ENCODE results near the gene PRSS23.

Gene PRSS23

GRCh38 chr11:86798988-86799387 is 1.4 kb upstream of the PRSS23 start:
- WGBS, 2 donors (ENCODE audit: extremely low coverage in 2 of 2, insufficient read length in 2 of 2, insufficient replicate concordance in 1 of 2) = no CpG with 5 or more reads among the region's 5 CpGs
- Histone ChIP-seq H3K4me2 (ENCODE audit: insufficient read depth, low read length, poor library complexity, severe bottlenecking) (no peak overlapping the region), H4K8ac (ENCODE audit: low read depth, low read length) (no peak overlapping the region), H2BK12ac (ENCODE audit: low read length) (no peak overlapping the region), H2BK5ac (ENCODE audit: low read length) (no peak overlapping the region), H3K27me3 (ENCODE audit: control insufficient read depth in 3 of 3, insufficient read depth in 3 of 3, low read depth in 1 of 3, low read length in 3 of 3) (no peaks in the 10 kb centered on the region), H3K23ac (ENCODE audit: low read depth, low read length, poor library complexity) (no peak overlapping the region), H3K14ac (ENCODE audit: low read length) (no peak overlapping the region), H3K79me1 (ENCODE audit: low read depth, low read length) (no peaks in the 10 kb centered on the region), H3K9ac (ENCODE audit: low read depth, low read length, poor library complexity) (no peak overlapping the region), H3K27ac (replicated peaks; ENCODE audit: low read length) (peak overlapping the region; percentile 32), H3K9me3 (replicated peaks in 1 of 2; ENCODE audit: control insufficient read depth in 2 of 2, insufficient read depth in 1 of 2, low read depth in 1 of 2, low read length in 2 of 2) (no peaks in the 10 kb centered on the region), H2AK5ac (ENCODE audit: low read depth, low read length) (no peak overlapping the region), H4K91ac (ENCODE audit: low read depth, low read length, poor library complexity) (no peak overlapping the region), H2BK15ac (ENCODE audit: low read length) (no peak overlapping the region), H2BK120ac (ENCODE audit: low read depth, low read length) (no peak overlapping the region), H3K18ac (ENCODE audit: low read length) (no peak overlapping the region), H3K4ac (ENCODE audit: low read length) (no peak overlapping the region), H3K4me1 (ENCODE audit: control insufficient read depth in 2 of 2, insufficient read depth in 1 of 2, low read depth in 1 of 2, low read length in 2 of 2) (peaks cover 12 to 19% of the 10 kb centered on the region in 2 donors), H2AFZ (ENCODE audit: low read length) (no peak overlapping the region), H3K4me3 (ENCODE audit: low read length in 2 of 2) (no peak overlapping the region), H3K36me3 (replicated peaks in 1 of 2; ENCODE audit: control insufficient read depth in 2 of 2, insufficient read depth in 2 of 2, low read length in 2 of 2) (peaks cover 0 to 27% of the 10 kb centered on the region in 2 donors)
- no peak for DNase-seq (ENCODE audit: low spot score)

GRCh38 chr11:86799680-86800075 is 664 bp upstream of the PRSS23 start:
- peak overlapping the region; percentile 87 for H3K4me3 ChIP-seq (ENCODE audit: low read length in 2 of 2)
- no peaks in the 10 kb centered on the region for H3K9me3 ChIP-seq (replicated peaks in 1 of 2; ENCODE audit: control insufficient read depth in 2 of 2, insufficient read depth in 1 of 2, low read depth in 1 of 2, low read length in 2 of 2)
- H3K36me3 ChIP-seq (replicated peaks in 1 of 2; ENCODE audit: control insufficient read depth in 2 of 2, insufficient read depth in 2 of 2, low read length in 2 of 2) = peaks cover 0 to 34% of the 10 kb centered on the region in 2 donors
- WGBS, 2 donors (ENCODE audit: extremely low coverage in 2 of 2, insufficient read length in 2 of 2, insufficient replicate concordance in 1 of 2) = no CpG with 5 or more reads among the region's 13 CpGs
- H2BK120ac ChIP-seq (ENCODE audit: low read depth, low read length) = peak overlapping the region; percentile 56
- no peak overlapping the region for H2BK15ac ChIP-seq (ENCODE audit: low read length)
- peak overlapping the region; percentile 72 for H3K27ac ChIP-seq (replicated peaks; ENCODE audit: low read length)
- DNase-seq (ENCODE audit: low spot score) = no peak
- H3K4me1 ChIP-seq (ENCODE audit: control insufficient read depth in 2 of 2, insufficient read depth in 1 of 2, low read depth in 1 of 2, low read length in 2 of 2) = peaks cover 12 to 25% of the 10 kb centered on the region in 2 donors
- H3K9ac ChIP-seq (ENCODE audit: low read depth, low read length, poor library complexity) = peak overlapping the region; percentile 89
- peak overlapping the region; percentile 77 for H2AK5ac ChIP-seq (ENCODE audit: low read depth, low read length)
- H3K4me2 ChIP-seq (ENCODE audit: insufficient read depth, low read length, poor library complexity, severe bottlenecking) = peak overlapping the region; percentile 75
- peak overlapping the region; percentile 30 for H2AFZ ChIP-seq (ENCODE audit: low read length)
- peak overlapping the region; percentile 84 for H4K8ac ChIP-seq (ENCODE audit: low read depth, low read length)
- peak overlapping the region; percentile 80 for H3K4ac ChIP-seq (ENCODE audit: low read length)
- H3K23ac ChIP-seq (ENCODE audit: low read depth, low read length, poor library complexity) = peak overlapping the region; percentile 34
- H4K91ac ChIP-seq (ENCODE audit: low read depth, low read length, poor library complexity) = peak overlapping the region; percentile 97
- peak overlapping the region; percentile 98 for H3K18ac ChIP-seq (ENCODE audit: low read length)
- H2BK12ac ChIP-seq (ENCODE audit: low read length) = no peak overlapping the region
- H2BK5ac ChIP-seq (ENCODE audit: low read length) = peak overlapping the region; percentile 96
- no peaks in the 10 kb centered on the region for H3K79me1 ChIP-seq (ENCODE audit: low read depth, low read length)
- peak overlapping the region; percentile 25 for H3K14ac ChIP-seq (ENCODE audit: low read length)
- no peaks in the 10 kb centered on the region for H3K27me3 ChIP-seq (ENCODE audit: control insufficient read depth in 3 of 3, insufficient read depth in 3 of 3, low read depth in 1 of 3, low read length in 3 of 3)

- no peaks in the 10 kb centered on the region for H3K27me3 ChIP-seq (ENCODE audit: control insufficient read depth in 3 of 3, insufficient read depth in 3 of 3, low read depth in 1 of 3, low read length in 3 of 3)
- H2AFZ ChIP-seq (ENCODE audit: low read length) = no peak overlapping the region
- no peak overlapping the region for H3K23ac ChIP-seq (ENCODE audit: low read depth, low read length, poor library complexity)
- H3K27ac ChIP-seq (replicated peaks; ENCODE audit: low read length) = peak overlapping the region; percentile 70
- H4K8ac ChIP-seq (ENCODE audit: low read depth, low read length) = no peak overlapping the region
- peak overlapping the region; percentile 97 for H3K18ac ChIP-seq (ENCODE audit: low read length)
- peak overlapping the region; percentile 87 for H3K9ac ChIP-seq (ENCODE audit: low read depth, low read length, poor library complexity)
- H3K9me3 ChIP-seq (replicated peaks in 1 of 2; ENCODE audit: control insufficient read depth in 2 of 2, insufficient read depth in 1 of 2, low read depth in 1 of 2, low read length in 2 of 2) = peaks cover 0 to 3% of the 10 kb centered on the region in 2 donors
- H3K14ac ChIP-seq (ENCODE audit: low read length) = peak overlapping the region; percentile 28
- H2BK15ac ChIP-seq (ENCODE audit: low read length) = no peak overlapping the region
- no peaks in the 10 kb centered on the region for H3K79me1 ChIP-seq (ENCODE audit: low read depth, low read length)
- no peak for DNase-seq (ENCODE audit: low spot score)
- peaks cover 0 to 47% of the 10 kb centered on the region in 2 donors for H3K36me3 ChIP-seq (replicated peaks in 1 of 2; ENCODE audit: control insufficient read depth in 2 of 2, insufficient read depth in 2 of 2, low read length in 2 of 2)
- H2BK5ac ChIP-seq (ENCODE audit: low read length) = peak overlapping the region; percentile 96
- H3K4me3 ChIP-seq (ENCODE audit: low read length in 2 of 2) = peak overlapping the region; percentile 87
- no peak overlapping the region for H3K4ac ChIP-seq (ENCODE audit: low read length)
- peak overlapping the region; percentile 38 for H3K4me2 ChIP-seq (ENCODE audit: insufficient read depth, low read length, poor library complexity, severe bottlenecking)
- H2BK12ac ChIP-seq (ENCODE audit: low read length) = no peak overlapping the region
- H2AK5ac ChIP-seq (ENCODE audit: low read depth, low read length) = peak overlapping the region; percentile 60
- peak overlapping the region; percentile 66 for H2BK120ac ChIP-seq (ENCODE audit: low read depth, low read length)
- H4K91ac ChIP-seq (ENCODE audit: low read depth, low read length, poor library complexity) = no peak overlapping the region
- H3K4me1 ChIP-seq (ENCODE audit: control insufficient read depth in 2 of 2, insufficient read depth in 1 of 2, low read depth in 1 of 2, low read length in 2 of 2) = peaks cover 20 to 32% of the 10 kb centered on the region in 2 donors
- WGBS, 2 donors (ENCODE audit: extremely low coverage in 2 of 2, insufficient read length in 2 of 2, insufficient replicate concordance in 1 of 2) = no CpG with 5 or more reads among the region's 9 CpGs
Observed at GRCh38 chr11:86800960-86801272, 574 bp downstream of the PRSS23 start.

- H3K18ac ChIP-seq (ENCODE audit: low read length) = no peak overlapping the region
- no peak overlapping the region for H3K23ac ChIP-seq (ENCODE audit: low read depth, low read length, poor library complexity)
- H3K79me1 ChIP-seq (ENCODE audit: low read depth, low read length) = no peaks in the 10 kb centered on the region
- no peak overlapping the region for H3K14ac ChIP-seq (ENCODE audit: low read length)
- H2BK12ac ChIP-seq (ENCODE audit: low read length) = no peak overlapping the region
- no CpG with 5 or more reads among the region's 2 CpGs for WGBS, 2 donors (ENCODE audit: extremely low coverage in 2 of 2, insufficient read length in 2 of 2, insufficient replicate concordance in 1 of 2)
- H3K27me3 ChIP-seq (ENCODE audit: control insufficient read depth in 3 of 3, insufficient read depth in 3 of 3, low read depth in 1 of 3, low read length in 3 of 3) = no peaks in the 10 kb centered on the region
- H2BK15ac ChIP-seq (ENCODE audit: low read length) = no peak overlapping the region
- H3K9ac ChIP-seq (ENCODE audit: low read depth, low read length, poor library complexity) = no peak overlapping the region
- H3K27ac ChIP-seq (replicated peaks; ENCODE audit: low read length) = peak overlapping the region; percentile 50
- no peak overlapping the region for H2BK120ac ChIP-seq (ENCODE audit: low read depth, low read length)
- no peak for DNase-seq (ENCODE audit: low spot score)
- H3K4ac ChIP-seq (ENCODE audit: low read length) = no peak overlapping the region
- no peak overlapping the region for H2AFZ ChIP-seq (ENCODE audit: low read length)
- no peak overlapping the region for H2AK5ac ChIP-seq (ENCODE audit: low read depth, low read length)
- no peak overlapping the region for H4K91ac ChIP-seq (ENCODE audit: low read depth, low read length, poor library complexity)
- H3K9me3 ChIP-seq (replicated peaks in 1 of 2; ENCODE audit: control insufficient read depth in 2 of 2, insufficient read depth in 1 of 2, low read depth in 1 of 2, low read length in 2 of 2) = peaks cover 0 to 3% of the 10 kb centered on the region in 2 donors
- H3K4me2 ChIP-seq (ENCODE audit: insufficient read depth, low read length, poor library complexity, severe bottlenecking) = peak overlapping the region; percentile 72
- peaks cover 23 to 36% of the 10 kb centered on the region in 2 donors for H3K4me1 ChIP-seq (ENCODE audit: control insufficient read depth in 2 of 2, insufficient read depth in 1 of 2, low read depth in 1 of 2, low read length in 2 of 2)
- H2BK5ac ChIP-seq (ENCODE audit: low read length) = no peak overlapping the region
- peaks cover 4 to 51% of the 10 kb centered on the region in 2 donors for H3K36me3 ChIP-seq (replicated peaks in 1 of 2; ENCODE audit: control insufficient read depth in 2 of 2, insufficient read depth in 2 of 2, low read length in 2 of 2)
- no peak overlapping the region for H4K8ac ChIP-seq (ENCODE audit: low read depth, low read length)
- peak overlapping the region; percentile 87 for H3K4me3 ChIP-seq (ENCODE audit: low read length in 2 of 2)
Observed at GRCh38 chr11:86801364-86801763, 1.0 kb downstream of the PRSS23 start.
